Breast epithelium (tissue), 4 donors: ENCODE data around the gene QSOX1. TPM values are rescaled to one million over a fixed set of nuclear protein-coding genes. Genes with fewer than 3 reads are reported as not detected.
A peak's percentile ranks its signal among the peaks of the same experiment; 100 is the strongest.

Experiments used
- DNase-seq, 2 donors: peaks; one replicate each; pipeline ENCODE4 v3.0.0-alpha.2; 2019; ENCODE audit warnings: low spot score in 2 of 2
- H3K27ac ChIP-seq, 2 donors: fragments of 200-600 bp; sonication (generic) in 1 of 2; one replicate each; pipeline ENCODE4 v1.5.1; 2016 to 2019; ENCODE audit warnings: mild to moderate bottlenecking in 1 of 2
- H3K27me3 ChIP-seq, 2 donors: fragments of 200-600 bp; sonication (generic) in 1 of 2; one replicate each; pipeline versions ENCODE4 v1.5.1 to v1.6.0; 2017 to 2019; ENCODE audit warnings: control low read depth in 1 of 2, mild to moderate bottlenecking in 1 of 2
- H3K36me3 ChIP-seq: fragments of 200-600 bp; one replicate; pipeline ENCODE4 v1.5.1; 2019
- H3K4me1 ChIP-seq, 2 donors: fragments of 200-600 bp; sonication (generic); one replicate each; pipeline ENCODE4 v1.5.1; 2016 to 2019; ENCODE audit warnings: control low read depth in 1 of 2
- H3K4me3 ChIP-seq, 3 donors: fragments of 200-600 bp; sonication (generic); 1 replicate in 2 of 3; 2 replicates in 1 of 3; pipeline ENCODE4 v1.5.1; 2016 to 2019; ENCODE audit warnings: mild to moderate bottlenecking in 3 of 3, moderate library complexity in 2 of 3
- H3K9me3 ChIP-seq, 2 donors: fragments of 200-600 bp; sonication (generic) in 1 of 2; one replicate each; pipeline ENCODE4 v1.5.1; 2016 to 2019; ENCODE audit warnings: control low read depth in 1 of 2
- POLR2A ChIP-seq: fragments of 450-650 bp; IDR thresholded peaks from one replicate; pipeline ENCODE4 v1.6.1; 2016; ENCODE audit warnings: antibody characterized with exemption, mild to moderate bottlenecking, moderate library complexity
- POLR2AphosphoS5 ChIP-seq, 3 donors: sonication (generic); formaldehyde crosslinking; IDR thresholded peaks; one replicate each; pipeline ENCODE4 v1.6.1; 2017; ENCODE audit warnings: antibody characterized with exemption in 3 of 3
- intact Hi-C: fragments of 100-400 bp; cut with DNase I; formaldehyde crosslinking; loops from one replicate; pipeline ENCODE4 v1.15.1; 2023; ENCODE audit warnings: low total_unique reads
- total RNA-seq, 3 donors: library from RNA; depleted of rRNA; stranded (reverse); fragments of >200 nt; gene quantifications; one replicate each; pipeline ENCODE4 v1.1.0, GENCODE V29; 2016
- TF ChIP-seq, protein P1 (sequence below), 3 donors: fragments of 450-650 bp; IDR thresholded peaks; one replicate each; pipeline ENCODE4 v1.5.1; 2016 to 2017; ENCODE audit warnings: antibody characterized with exemption in 3 of 3, mild to moderate bottlenecking in 3 of 3, moderate library complexity in 3 of 3

QSOX1 gene
- total RNA-seq, 3 donors from 2014 or later = 43.3 to 85.5 (median 67.5) TPM

DNA sequence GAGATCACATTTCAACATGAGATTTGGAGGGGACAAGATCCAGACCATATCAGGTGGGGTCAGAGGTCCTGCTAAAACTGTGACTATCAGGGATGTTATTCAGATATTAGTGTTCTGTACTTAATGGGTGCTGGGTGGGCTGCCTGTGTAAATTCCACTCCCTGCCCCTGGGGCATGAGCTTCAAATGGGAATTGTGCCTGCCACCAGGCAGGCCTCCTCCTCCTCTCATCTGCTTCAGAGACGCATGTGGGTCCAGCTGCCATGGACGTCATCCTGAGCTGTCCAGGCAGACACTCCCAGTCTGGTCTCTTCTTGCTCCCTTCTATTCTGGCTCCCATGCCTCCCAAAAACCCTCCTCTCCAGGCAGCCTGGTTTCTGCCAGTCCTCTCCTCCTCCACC, 10.4 kb downstream of the QSOX1 start:
- peak in 1 of 2 donors; percentile 2 for DNase-seq
- Histone ChIP-seq H3K4me1 (peaks cover 5 to 32% of the 10 kb centered on the region in 2 donors), H3K36me3 (no peaks in the 10 kb centered on the region), H3K27ac (peak overlapping the region; percentile 89 to 90), H3K4me3 (no peak overlapping the region), H3K27me3 (no peaks in the 10 kb centered on the region), H3K9me3 (no peaks in the 10 kb centered on the region)
- TF ChIP-seq POLR2A = no peak
- TF ChIP-seq, protein P1, sequence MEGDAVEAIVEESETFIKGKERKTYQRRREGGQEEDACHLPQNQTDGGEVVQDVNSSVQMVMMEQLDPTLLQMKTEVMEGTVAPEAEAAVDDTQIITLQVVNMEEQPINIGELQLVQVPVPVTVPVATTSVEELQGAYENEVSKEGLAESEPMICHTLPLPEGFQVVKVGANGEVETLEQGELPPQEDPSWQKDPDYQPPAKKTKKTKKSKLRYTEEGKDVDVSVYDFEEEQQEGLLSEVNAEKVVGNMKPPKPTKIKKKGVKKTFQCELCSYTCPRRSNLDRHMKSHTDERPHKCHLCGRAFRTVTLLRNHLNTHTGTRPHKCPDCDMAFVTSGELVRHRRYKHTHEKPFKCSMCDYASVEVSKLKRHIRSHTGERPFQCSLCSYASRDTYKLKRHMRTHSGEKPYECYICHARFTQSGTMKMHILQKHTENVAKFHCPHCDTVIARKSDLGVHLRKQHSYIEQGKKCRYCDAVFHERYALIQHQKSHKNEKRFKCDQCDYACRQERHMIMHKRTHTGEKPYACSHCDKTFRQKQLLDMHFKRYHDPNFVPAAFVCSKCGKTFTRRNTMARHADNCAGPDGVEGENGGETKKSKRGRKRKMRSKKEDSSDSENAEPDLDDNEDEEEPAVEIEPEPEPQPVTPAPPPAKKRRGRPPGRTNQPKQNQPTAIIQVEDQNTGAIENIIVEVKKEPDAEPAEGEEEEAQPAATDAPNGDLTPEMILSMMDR (IDR thresholded peaks at IDR 0.05) = no peak
- TF ChIP-seq POLR2AphosphoS5 (IDR thresholded peaks at IDR 0.05) = no peak
- intact Hi-C loops = no loop called here

- no peaks in the 10 kb centered on the region for H3K27me3 ChIP-seq
- peak overlapping the region; percentile 89 to 90 for H3K27ac ChIP-seq
- intact Hi-C loops = no loop called here
- no peaks in the 10 kb centered on the region for H3K9me3 ChIP-seq
- H3K4me3 ChIP-seq = no peak overlapping the region
- H3K4me1 ChIP-seq = peaks cover 5 to 32% of the 10 kb centered on the region in 2 donors
- TF ChIP-seq POLR2A = no peak
- H3K36me3 ChIP-seq = no peaks in the 10 kb centered on the region
- peak; percentile 20 to 66 for DNase-seq
These were observed 11.1 kb downstream of the QSOX1 start for GRCh38 chr1:180165509-180166435.

DNA sequence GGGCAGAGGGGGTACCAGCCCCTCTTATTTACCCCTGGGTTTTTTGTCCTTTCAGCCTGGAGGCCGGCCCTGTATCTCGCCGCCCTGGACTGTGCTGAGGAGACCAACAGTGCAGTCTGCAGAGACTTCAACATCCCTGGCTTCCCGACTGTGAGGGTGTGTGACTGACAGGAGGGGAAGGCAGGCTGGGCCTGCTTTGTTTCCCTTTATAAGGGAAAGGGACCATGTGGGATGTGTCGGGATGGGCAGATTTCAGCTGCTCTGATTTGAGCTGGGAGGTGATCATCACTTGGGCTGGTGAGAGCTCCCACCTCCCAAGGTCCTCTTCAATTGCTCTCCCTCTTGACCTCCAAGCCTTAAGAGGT, 11.7 kb downstream of the QSOX1 start:
- Histone ChIP-seq H3K4me3 (no peak overlapping the region), H3K27ac (peak overlapping the region; percentile 89 to 90), H3K27me3 (no peaks in the 10 kb centered on the region), H3K4me1 (peaks cover 5 to 32% of the 10 kb centered on the region in 2 donors), H3K9me3 (no peaks in the 10 kb centered on the region), H3K36me3 (no peaks in the 10 kb centered on the region)
- intact Hi-C loops = no loop called here
- no peak for TF ChIP-seq POLR2AphosphoS5 (IDR thresholded peaks at IDR 0.05)
- TF ChIP-seq, protein P1 (IDR thresholded peaks at IDR 0.05) = no peak
- TF ChIP-seq POLR2A = no peak
- DNase-seq = no peak

- Histone ChIP-seq H3K27ac (peak overlapping the region; percentile 89 to 90), H3K36me3 (no peaks in the 10 kb centered on the region), H3K4me3 (no peak overlapping the region), H3K4me1 (peaks cover 5 to 32% of the 10 kb centered on the region in 2 donors), H3K27me3 (no peaks in the 10 kb centered on the region), H3K9me3 (no peaks in the 10 kb centered on the region)
- DNase-seq = peak in 1 of 2 donors; percentile 69
- intact Hi-C loops = no loop called here
- TF ChIP-seq, protein P1 (IDR thresholded peaks at IDR 0.05) = no peak
- TF ChIP-seq POLR2A (no peak), POLR2AphosphoS5 (IDR thresholded peaks at IDR 0.05) (no peak)
These were observed 12.5 kb downstream of the QSOX1 start for GRCh38 chr1:180167021-180167701.

GRCh38 chr1:180167721-180168467, 13.2 kb downstream of the QSOX1 start:
- intact Hi-C loops = no loop called here
- TF ChIP-seq, protein P1 (IDR thresholded peaks at IDR 0.05) = no peak
- no peak for TF ChIP-seq POLR2AphosphoS5 (IDR thresholded peaks at IDR 0.05)
- no peak for TF ChIP-seq POLR2A
- no peaks in the 10 kb centered on the region for H3K36me3 ChIP-seq
- peak overlapping the region; percentile 89 to 90 for H3K27ac ChIP-seq
- no peaks in the 10 kb centered on the region for H3K9me3 ChIP-seq
- no peaks in the 10 kb centered on the region for H3K27me3 ChIP-seq
- H3K4me1 ChIP-seq = peaks cover 5 to 32% of the 10 kb centered on the region in 2 donors
- DNase-seq = peak; percentile 81 to 83
- H3K4me3 ChIP-seq = no peak overlapping the region
